Spleen (tissue), 7 donors: ENCODE data around the gene NUP107.

ENCODE experiments used
- POLR2A ChIP-seq, 3 donors: fragments of 450-650 bp; IDR thresholded peaks; one replicate each; pipeline ENCODE4 v1.5.1; 2017; ENCODE audit warnings: antibody characterized with exemption in 3 of 3, mild to moderate bottlenecking in 1 of 3
- POLR2AphosphoS5 ChIP-seq, 3 donors: sonication (generic); formaldehyde crosslinking; IDR thresholded peaks; one replicate each; pipeline ENCODE4 v1.5.1; 2017; ENCODE audit warnings: antibody characterized with exemption in 3 of 3
- TF ChIP-seq, protein P1 (sequence below), 11 experiments: fragments of 200-600 bp in 7 of 11; fragments of 450-650 bp in 4 of 11; sonication (generic) in 4 of 11; IDR thresholded peaks in 8 of 11; conservative IDR thresholded peaks in 3 of 11; 1 replicate in 7 of 11; 2 replicates in 4 of 11; pipeline versions ENCODE4 v1.4.0 to v1.8.0; 2016 to 2021; ENCODE audit warnings: antibody characterized with exemption in 11 of 11, inconsistent platforms in 4 of 11, mild to moderate bottlenecking in 1 of 11
- donor health status: DM: no; HTN: no; CAD: no; lungs with moderate emphysema.
- donor health status: DM: no; HTN: no; CAD: no.
- donor health status: DM: no; HTN: no; CAD: no.

- no peak for TF ChIP-seq POLR2A (IDR thresholded peaks at IDR 0.05)
- TF ChIP-seq, protein P1, sequence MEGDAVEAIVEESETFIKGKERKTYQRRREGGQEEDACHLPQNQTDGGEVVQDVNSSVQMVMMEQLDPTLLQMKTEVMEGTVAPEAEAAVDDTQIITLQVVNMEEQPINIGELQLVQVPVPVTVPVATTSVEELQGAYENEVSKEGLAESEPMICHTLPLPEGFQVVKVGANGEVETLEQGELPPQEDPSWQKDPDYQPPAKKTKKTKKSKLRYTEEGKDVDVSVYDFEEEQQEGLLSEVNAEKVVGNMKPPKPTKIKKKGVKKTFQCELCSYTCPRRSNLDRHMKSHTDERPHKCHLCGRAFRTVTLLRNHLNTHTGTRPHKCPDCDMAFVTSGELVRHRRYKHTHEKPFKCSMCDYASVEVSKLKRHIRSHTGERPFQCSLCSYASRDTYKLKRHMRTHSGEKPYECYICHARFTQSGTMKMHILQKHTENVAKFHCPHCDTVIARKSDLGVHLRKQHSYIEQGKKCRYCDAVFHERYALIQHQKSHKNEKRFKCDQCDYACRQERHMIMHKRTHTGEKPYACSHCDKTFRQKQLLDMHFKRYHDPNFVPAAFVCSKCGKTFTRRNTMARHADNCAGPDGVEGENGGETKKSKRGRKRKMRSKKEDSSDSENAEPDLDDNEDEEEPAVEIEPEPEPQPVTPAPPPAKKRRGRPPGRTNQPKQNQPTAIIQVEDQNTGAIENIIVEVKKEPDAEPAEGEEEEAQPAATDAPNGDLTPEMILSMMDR (IDR thresholded peaks at IDR 0.05 in 8 of 11, conservative IDR thresholded peaks at IDR 0.05 in 3 of 11) = no peak
- no peak for TF ChIP-seq POLR2AphosphoS5 (IDR thresholded peaks at IDR 0.05)
Measured at GRCh38 chr12:68776976-68777610, 90.3 kb downstream of the NUP107 start.
